T follicular helper cell (primary cell): ENCODE data around the gene PSME2.

Experiments
- DNase-seq: peaks from one replicate; pipeline ENCODE4 v3.0.0-alpha.2; 2020; ENCODE audit warnings: low read depth

Gene PSME2

GRCh38 chr14:24135834-24136683 lies 10.4 kb downstream of the PSME2 start, which contains the start of gene PSME1:
TSS of gene PSME1 (plus strand) at chr14:24136194. CDS start at chr14:24136263, 69 bp downstream.
- peak; percentile 92 for DNase-seq

GRCh38 chr14:24135584-24135833 lies 10.9 kb downstream of the PSME2 start:
- DNase-seq: no peak

- no peak for DNase-seq
Observed at GRCh38 chr14:24133735-24134134, 12.7 kb downstream of the PSME2 start.

GRCh38 chr14:24132976-24133375 lies 13.4 kb downstream of the PSME2 start:
- no peak for DNase-seq

GRCh38 chr14:24132061-24132685 lies 14.2 kb downstream of the PSME2 start:
- DNase-seq: peak; percentile 16

GRCh38 chr14:24131549-24131966 lies 14.9 kb downstream of the PSME2 start:
- DNase-seq: no peak

GRCh38 chr14:24130717-24131548 lies 15.5 kb downstream of the PSME2 start:
- DNase-seq: no peak

GRCh38 chr14:24130380-24130716 lies 16.1 kb downstream of the PSME2 start, which contains the start of gene FITM1:
TSS of gene FITM1 (plus strand) at chr14:24130659. CDS start at chr14:24131564, 905 bp downstream.
- DNase-seq: no peak

- DNase-seq: no peak
Observed at GRCh38 chr14:24129410-24129998, 16.9 kb downstream of the PSME2 start.

GRCh38 chr14:24127673-24128072 lies 18.7 kb downstream of the PSME2 start:
- no peak for DNase-seq

- DNase-seq: no peak
Observed at GRCh38 chr14:24126939-24127338, 19.5 kb downstream of the PSME2 start.

- DNase-seq: no peak
Observed at GRCh38 chr14:24123424-24124417, 22.7 kb downstream of the PSME2 start.

- DNase-seq: no peak
Observed at GRCh38 chr14:24122898-24123297, 23.5 kb downstream of the PSME2 start.

GRCh38 chr14:24122416-24122815 lies 24.0 kb downstream of the PSME2 start:
- no peak for DNase-seq

GRCh38 chr14:24121210-24121609 lies 25.2 kb downstream of the PSME2 start:
- no peak for DNase-seq

GRCh38 chr14:24119691-24120090 lies 26.7 kb downstream of the PSME2 start:
- DNase-seq: no peak

- no peak for DNase-seq
Observed at GRCh38 chr14:24117179-24117578, 29.2 kb downstream of the PSME2 start.

GRCh38 chr14:24116128-24116814 lies 30.1 kb downstream of the PSME2 start:
- DNase-seq: no peak

GRCh38 chr14:24115422-24116127 lies 30.8 kb downstream of the PSME2 start:
- DNase-seq: no peak
